Measurements from ENCODE around the gene SLC26A1.
"Not testable (repeated sequence)": the region's sequence is repeated elsewhere in the genome, so short reads cannot be mapped to it uniquely, and the experiment has no call there.

The SLC26A1 gene

GRCh38 chr4:952881-953573, 40.2 kb downstream of the SLC26A1 start:
- no peak for DNase-seq

GRCh38 chr4:951594-952468, 41.4 kb downstream of the SLC26A1 start:
- no peak for DNase-seq

GRCh38 chr4:951186-951585, 42.0 kb downstream of the SLC26A1 start:
- no peak for DNase-seq

DNA sequence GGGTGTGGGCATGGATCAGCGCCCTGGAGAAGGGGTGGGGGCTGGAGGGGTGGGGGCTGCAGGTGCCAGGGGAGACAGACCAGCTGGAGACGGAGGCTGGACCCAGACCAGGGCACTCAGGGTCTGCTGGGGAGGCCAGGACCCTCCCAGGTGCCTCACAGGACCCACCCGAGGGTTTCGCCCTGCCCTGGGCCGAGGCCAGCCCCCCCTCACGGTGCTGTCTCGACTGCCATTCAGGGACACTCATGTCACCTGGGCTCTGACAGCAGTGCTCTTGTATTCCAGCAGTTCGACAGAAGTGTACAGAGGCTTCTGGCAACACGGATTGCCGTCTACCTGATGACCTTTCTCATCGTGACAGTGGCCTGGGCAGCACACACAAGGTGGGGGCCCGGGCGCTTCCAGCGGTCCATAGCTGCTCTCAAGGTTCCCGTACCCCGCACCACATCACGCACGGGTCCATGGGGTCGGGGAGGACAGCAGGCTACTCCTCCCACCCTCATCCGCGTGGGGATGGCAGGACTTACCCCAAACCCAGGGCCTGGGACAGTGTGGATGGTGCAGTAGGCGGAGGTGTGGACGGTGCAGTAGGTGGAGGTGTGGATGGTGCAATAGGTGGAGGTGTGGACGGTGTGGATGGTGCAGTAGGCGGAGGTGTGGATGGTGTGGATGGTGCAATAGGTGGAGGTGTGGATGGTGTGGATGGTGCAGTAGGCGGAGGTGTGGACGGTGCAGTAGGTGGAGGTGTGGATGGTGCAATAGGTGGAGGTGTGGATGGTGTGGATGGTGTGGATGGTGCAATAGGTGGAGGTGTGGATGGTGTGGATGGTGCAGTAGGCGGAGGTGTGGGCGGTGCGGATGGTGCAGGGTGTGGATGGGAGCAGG, 42.8 kb downstream of the SLC26A1 start:
- no peak for DNase-seq

DNA sequence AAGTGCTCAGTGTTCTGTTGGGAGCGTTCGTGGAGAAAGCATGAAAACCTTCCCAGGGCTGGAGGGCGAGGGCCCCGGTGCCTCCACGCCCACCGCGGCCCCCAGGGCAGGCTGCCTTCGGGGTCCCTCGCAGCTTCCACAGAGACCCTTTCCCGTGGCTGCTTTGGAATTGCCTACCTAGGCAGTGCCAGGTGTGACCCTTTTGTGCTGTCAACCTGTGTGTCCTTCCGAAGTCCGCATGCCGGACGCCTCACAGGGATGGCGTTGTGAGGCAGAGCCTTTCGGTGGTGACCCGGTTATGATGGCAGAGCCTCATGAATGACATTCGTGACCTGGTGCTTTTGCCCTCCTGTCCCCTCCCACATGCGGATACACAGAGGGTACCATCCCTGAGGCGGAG, 43.5 kb downstream of the SLC26A1 start:
- no peak for DNase-seq

DNA sequence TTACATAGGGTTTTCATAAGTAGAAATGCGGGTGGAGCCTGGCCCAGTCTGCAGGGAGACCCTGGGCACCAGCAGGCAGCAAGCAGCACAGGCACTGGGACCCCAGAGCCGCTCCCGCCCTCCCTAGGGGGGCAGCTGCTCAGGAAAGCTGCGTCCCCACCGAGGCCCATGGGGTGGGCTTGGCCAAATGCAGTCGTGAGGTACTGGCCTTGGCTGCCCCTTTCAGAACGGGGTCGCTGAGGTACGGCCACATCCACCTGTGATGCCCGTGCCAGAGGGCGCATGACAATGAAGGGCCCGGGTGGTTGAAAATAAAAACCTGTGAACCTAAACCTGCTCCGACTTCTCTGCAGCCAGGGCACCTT, 44.3 kb downstream of the SLC26A1 start:
- no peak for DNase-seq

DNA sequence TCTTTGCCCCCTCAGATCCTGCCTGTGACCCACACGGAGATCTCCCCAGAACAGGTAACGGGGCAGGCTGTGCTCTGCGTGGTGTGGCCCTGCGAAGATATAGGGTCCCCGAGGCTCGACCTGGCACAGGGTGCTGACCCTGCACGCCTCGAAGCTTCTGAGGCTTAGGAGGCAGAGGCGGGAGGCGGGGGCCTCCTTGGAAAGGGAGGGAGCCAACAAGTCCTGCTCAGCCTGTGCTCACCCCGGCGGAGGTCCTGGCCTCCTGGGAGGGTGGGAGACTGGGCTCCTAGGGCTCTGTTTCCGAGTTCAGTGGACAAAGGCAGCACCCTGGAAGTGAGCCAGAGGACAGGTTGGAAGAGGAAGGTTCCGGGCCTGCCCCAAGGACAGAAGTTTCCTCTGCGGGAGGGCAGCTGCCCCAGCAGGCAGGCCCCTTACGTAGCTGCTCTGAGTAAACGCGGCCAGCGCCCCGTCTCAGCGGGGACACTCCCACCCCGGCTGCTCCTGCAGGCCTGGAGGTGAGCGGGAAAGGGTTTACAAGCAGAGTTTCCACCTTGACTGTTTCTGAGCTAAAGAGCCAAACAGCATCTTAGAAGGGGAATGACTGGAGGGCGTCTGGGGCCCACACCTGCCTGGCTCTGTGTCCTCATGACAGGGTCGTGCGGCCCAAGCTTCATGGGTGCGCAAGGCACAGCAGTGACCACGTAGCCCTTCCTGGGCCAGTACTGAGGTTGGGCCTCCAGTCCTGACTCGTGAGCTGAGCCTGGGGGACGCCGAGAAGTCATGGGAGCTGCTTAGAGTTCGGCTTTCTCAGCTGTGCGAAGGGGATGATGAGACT, 44.9 kb downstream of the SLC26A1 start:
- no peak for DNase-seq

GRCh38 chr4:947491-947971, 45.7 kb downstream of the SLC26A1 start:
- no peak for DNase-seq

DNA sequence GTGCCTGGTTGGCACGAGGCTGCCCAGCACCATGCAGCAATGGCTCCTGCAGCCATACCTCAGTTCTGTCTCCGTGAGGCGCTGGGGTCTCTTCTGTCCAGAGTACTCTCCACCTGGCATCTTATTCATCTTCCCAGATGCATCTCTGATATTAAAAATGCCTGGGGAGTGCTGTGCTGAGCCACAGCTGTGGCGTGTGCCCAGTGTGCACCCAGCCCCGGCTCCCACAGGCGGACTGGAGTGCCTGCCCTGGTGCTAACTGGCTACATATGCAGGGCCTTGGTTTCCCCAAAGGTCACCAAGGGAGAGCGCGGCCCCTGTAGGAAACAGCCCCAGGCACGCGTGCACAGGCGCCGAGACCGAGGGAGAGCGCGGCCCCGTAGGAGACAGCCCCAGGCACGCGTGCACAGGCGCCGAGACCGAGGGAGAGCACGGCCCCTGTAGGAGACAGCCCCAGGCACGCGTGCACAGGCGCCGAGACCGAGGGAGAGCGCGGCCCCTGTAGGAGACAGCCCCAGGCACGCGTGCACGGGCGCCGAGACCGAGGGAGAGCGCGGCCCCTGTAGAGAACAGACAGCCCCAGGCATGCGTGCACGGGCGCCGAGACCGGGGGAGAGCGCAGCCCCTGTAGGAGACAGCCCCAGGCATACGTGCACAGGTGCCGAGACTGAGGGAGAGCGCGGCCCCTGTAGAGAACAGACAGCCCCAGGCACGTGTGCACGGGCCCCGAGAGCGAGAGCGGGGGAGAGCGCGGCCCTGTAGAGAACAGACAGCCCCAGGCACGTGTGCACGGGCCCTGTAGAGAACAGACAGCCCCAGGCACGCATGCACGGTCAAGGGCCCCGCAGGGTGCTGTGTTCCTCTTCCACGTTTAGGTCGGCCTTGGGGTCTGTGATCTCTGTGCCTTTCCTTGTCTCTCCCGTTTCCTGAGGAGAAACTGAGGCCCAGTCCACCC, 46.4 kb downstream of the SLC26A1 start:
- no peak for DNase-seq

- no peak for DNase-seq
Measured at GRCh38 chr4:946103-946450, 47.1 kb downstream of the SLC26A1 start.

GRCh38 chr4:945274-946102, 47.7 kb downstream of the SLC26A1 start:
- no peak for DNase-seq

DNA sequence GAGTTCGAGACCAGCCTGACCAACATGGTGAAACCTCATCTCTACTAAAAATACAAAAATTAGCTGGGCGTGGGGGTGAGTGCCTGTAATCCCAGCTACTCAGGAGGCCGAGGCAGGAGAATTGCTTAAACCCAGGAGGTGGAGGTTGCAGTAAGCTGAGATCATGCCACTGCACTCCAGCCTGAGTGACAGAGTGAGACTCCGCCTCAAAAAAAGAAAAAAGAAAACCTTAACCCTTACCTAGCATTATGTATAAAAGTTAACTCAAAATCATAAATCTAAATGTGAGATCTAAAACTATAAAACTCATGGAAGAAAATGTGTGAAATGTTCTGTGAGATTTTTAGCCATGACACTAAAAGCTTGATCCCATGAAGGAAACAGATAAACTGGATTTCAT, 53.7 kb downstream of the SLC26A1 start:
- DNase-seq: not testable (repeated sequence)

Measured in fibroblast of skin of scalp (primary cell).